Mesodermal cell (in vitro differentiated cells): ENCODE results near the gene CHMP6.

Experiments
- H3K27ac ChIP-seq: 2 replicates; pipeline ENCODE4 v1.7.0; 2013; ENCODE audit warnings: mild to moderate bottlenecking, low read depth, low read length, moderate library complexity; ENCODE audit not compliant: severe bottlenecking
- H3K36me3 ChIP-seq: 2 replicates; pipeline ENCODE4 v1.7.1; 2013; ENCODE audit warnings: mild to moderate bottlenecking, low read length, moderate library complexity; ENCODE audit not compliant: control insufficient read depth, insufficient read depth
- H3K4me1 ChIP-seq: one replicate; pipeline ENCODE4 v1.7.1; 2013; ENCODE audit warnings: mild to moderate bottlenecking, low read length; ENCODE audit not compliant: insufficient read depth, control insufficient read depth, poor library complexity, severe bottlenecking
- H3K4me3 ChIP-seq: 2 replicates; pipeline ENCODE4 v1.7.0; 2013; ENCODE audit warnings: low read length, control low read depth, mild to moderate bottlenecking; ENCODE audit not compliant: insufficient read depth, poor library complexity, severe bottlenecking; ENCODE audit errors: extremely low read depth
- H3K9me3 ChIP-seq: 2 replicates; pipeline ENCODE4 v1.7.1; 2013; ENCODE audit warnings: mild to moderate bottlenecking, low read length, moderate library complexity; ENCODE audit not compliant: control insufficient read depth
- WGBS, 2 experiments: methylation state at CpG; one replicate each; pipeline ENCODE4 v1.1.5; 2013; ENCODE audit warnings: missing lambda C conversion rate in 2 of 2; ENCODE audit not compliant: insufficient coverage in 2 of 2; 5-methylcytosine and 5-hydroxymethylcytosine counted together

The CHMP6 gene

GRCh38 chr17:80949451-80950421 is 41.9 kb upstream of the CHMP6 start:
- 93% methylated on average over 43 to 44 of the region's 44 CpGs for WGBS, 2 experiments
- Histone ChIP-seq H3K9me3 (no peaks in the 10 kb centered on the region), H3K36me3 (peaks cover 23% of the 10 kb centered on the region), H3K4me1 (no peaks in the 10 kb centered on the region), H3K4me3 (no peak overlapping the region), H3K27ac (no peak overlapping the region)

- H3K36me3 ChIP-seq: peaks cover 22% of the 10 kb centered on the region
- H3K9me3 ChIP-seq: peaks cover 5% of the 10 kb centered on the region
- H3K27ac ChIP-seq: no peak overlapping the region
- no peak overlapping the region for H3K4me3 ChIP-seq
- WGBS, 2 experiments: 94 to 96% methylated on average over 15 to 17 of the region's 17 CpGs
- no peaks in the 10 kb centered on the region for H3K4me1 ChIP-seq
These were observed 41.0 kb upstream of the CHMP6 start for GRCh38 chr17:80950466-80951120.

GRCh38 chr17:80951121-80952090 is 40.2 kb upstream of the CHMP6 start:
- WGBS, 2 experiments: 93 to 95% methylated on average over 36 to 38 of the region's 38 CpGs
- no peak overlapping the region for H3K4me3 ChIP-seq
- peaks cover 15% of the 10 kb centered on the region for H3K36me3 ChIP-seq
- H3K9me3 ChIP-seq: peaks cover 5% of the 10 kb centered on the region
- no peak overlapping the region for H3K27ac ChIP-seq
- H3K4me1 ChIP-seq: no peaks in the 10 kb centered on the region

GRCh38 chr17:80952291-80952690 is 39.4 kb upstream of the CHMP6 start:
- 93 to 95% methylated on average over 16 of the region's 16 CpGs for WGBS, 2 experiments
- H3K4me3 ChIP-seq: no peak overlapping the region
- H3K27ac ChIP-seq: no peak overlapping the region
- peaks cover 13% of the 10 kb centered on the region for H3K36me3 ChIP-seq
- H3K9me3 ChIP-seq: peaks cover 5% of the 10 kb centered on the region
- H3K4me1 ChIP-seq: no peaks in the 10 kb centered on the region

GRCh38 chr17:80953471-80954315 is 37.9 kb upstream of the CHMP6 start:
- H3K4me3 ChIP-seq: no peak overlapping the region
- no peaks in the 10 kb centered on the region for H3K4me1 ChIP-seq
- no peak overlapping the region for H3K27ac ChIP-seq
- H3K36me3 ChIP-seq: peaks cover 8% of the 10 kb centered on the region
- peaks cover 5% of the 10 kb centered on the region for H3K9me3 ChIP-seq
- WGBS, 2 experiments: 96 to 97% methylated on average over 17 to 21 of the region's 22 CpGs

- peaks cover 6% of the 10 kb centered on the region for H3K4me1 ChIP-seq
- no peak overlapping the region for H3K27ac ChIP-seq
- H3K36me3 ChIP-seq: peaks cover 9% of the 10 kb centered on the region
- H3K4me3 ChIP-seq: no peak overlapping the region
- peaks cover 5% of the 10 kb centered on the region for H3K9me3 ChIP-seq
- 67 to 100% methylated on average over 1 to 4 of the region's 5 CpGs for WGBS, 2 experiments
These were observed 36.6 kb upstream of the CHMP6 start for GRCh38 chr17:80955078-80955477.

- H3K27ac ChIP-seq: no peak overlapping the region
- peaks cover 7% of the 10 kb centered on the region for H3K36me3 ChIP-seq
- H3K4me3 ChIP-seq: no peak overlapping the region
- H3K4me1 ChIP-seq: peaks cover 6% of the 10 kb centered on the region
- H3K9me3 ChIP-seq: peaks cover 5% of the 10 kb centered on the region
- 95% methylated on average over 13 to 14 of the region's 16 CpGs for WGBS, 2 experiments
These were observed 35.9 kb upstream of the CHMP6 start for GRCh38 chr17:80955671-80956280.

- H3K4me3 ChIP-seq: no peak overlapping the region
- peaks cover 3% of the 10 kb centered on the region for H3K36me3 ChIP-seq
- WGBS, 2 experiments: 88 to 90% methylated on average over 24 to 26 of the region's 29 CpGs
- H3K4me1 ChIP-seq: peaks cover 6% of the 10 kb centered on the region
- H3K27ac ChIP-seq: no peak overlapping the region
- peaks cover 5% of the 10 kb centered on the region for H3K9me3 ChIP-seq
These were observed 35.1 kb upstream of the CHMP6 start for GRCh38 chr17:80956321-80957190.

GRCh38 chr17:80957461-80957941 is 34.1 kb upstream of the CHMP6 start:
- WGBS, 2 experiments: 94 to 100% methylated on average over 9 to 12 of the region's 12 CpGs
- Histone ChIP-seq H3K4me3 (no peak overlapping the region), H3K9me3 (peaks cover 5% of the 10 kb centered on the region), H3K4me1 (peaks cover 6% of the 10 kb centered on the region), H3K36me3 (peaks cover 3% of the 10 kb centered on the region), H3K27ac (no peak overlapping the region)
